ENCODE data around the gene DKK2.

DKK2 gene

DNA sequence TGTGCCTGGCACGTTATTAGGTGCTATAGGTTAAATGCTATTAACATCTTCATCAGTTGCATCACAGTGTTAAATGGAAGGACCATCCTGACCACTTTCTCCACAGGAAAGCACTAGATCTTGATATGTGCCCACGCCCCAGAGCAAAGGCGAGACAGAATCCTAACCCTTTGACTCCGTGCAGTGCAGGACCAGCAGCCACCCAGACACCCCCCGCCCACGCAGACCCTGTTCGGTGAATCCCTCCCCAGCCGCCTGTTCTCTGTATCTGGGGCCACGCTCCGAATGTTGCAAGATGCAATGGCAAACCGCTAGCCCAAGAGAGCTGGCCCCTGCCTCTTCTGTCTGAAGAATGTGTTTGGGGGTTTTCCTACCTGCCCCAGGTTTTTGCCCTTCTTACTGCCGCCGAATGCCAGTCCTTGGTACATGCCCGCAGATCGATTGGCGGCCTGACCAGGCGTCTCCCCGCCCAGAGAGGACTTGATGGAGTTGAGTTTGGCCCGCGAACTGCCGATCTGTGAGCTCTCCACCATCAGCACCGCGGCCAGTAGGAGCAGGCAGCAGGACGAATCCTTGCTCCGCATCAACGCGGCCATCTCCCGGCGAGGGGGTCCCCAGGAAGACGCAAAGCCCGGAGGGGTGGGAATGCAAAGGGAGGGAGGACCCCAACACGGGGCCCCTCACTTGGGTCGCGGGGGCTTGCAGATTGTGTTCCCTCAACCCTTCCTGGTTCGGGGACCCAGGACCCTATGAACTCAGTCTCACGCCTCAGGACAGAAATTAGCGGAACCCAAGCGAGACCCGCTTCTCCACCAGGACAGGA lies 906 bp downstream of the DKK2 start:
- Histone ChIP-seq H3K36me3 (no peaks in the 10 kb centered on the region), H3K27me3 (peaks cover 75% of the 10 kb centered on the region), H3K4me3 (ENCODE audit: low read depth in 1 of 2, low read length in 1 of 2) (peak overlapping the region in 1 of 2 experiments; percentile 36), H3K27ac (no peak overlapping the region), H3K9me3 (no peaks in the 10 kb centered on the region), H3K4me1 (ENCODE audit: control insufficient read depth in 1 of 2, insufficient read depth in 1 of 2, low read depth in 1 of 2, low read length in 1 of 2) (peaks cover 0 to 16% of the 10 kb centered on the region in 2 experiments)
- TF ChIP-seq, protein P1, sequence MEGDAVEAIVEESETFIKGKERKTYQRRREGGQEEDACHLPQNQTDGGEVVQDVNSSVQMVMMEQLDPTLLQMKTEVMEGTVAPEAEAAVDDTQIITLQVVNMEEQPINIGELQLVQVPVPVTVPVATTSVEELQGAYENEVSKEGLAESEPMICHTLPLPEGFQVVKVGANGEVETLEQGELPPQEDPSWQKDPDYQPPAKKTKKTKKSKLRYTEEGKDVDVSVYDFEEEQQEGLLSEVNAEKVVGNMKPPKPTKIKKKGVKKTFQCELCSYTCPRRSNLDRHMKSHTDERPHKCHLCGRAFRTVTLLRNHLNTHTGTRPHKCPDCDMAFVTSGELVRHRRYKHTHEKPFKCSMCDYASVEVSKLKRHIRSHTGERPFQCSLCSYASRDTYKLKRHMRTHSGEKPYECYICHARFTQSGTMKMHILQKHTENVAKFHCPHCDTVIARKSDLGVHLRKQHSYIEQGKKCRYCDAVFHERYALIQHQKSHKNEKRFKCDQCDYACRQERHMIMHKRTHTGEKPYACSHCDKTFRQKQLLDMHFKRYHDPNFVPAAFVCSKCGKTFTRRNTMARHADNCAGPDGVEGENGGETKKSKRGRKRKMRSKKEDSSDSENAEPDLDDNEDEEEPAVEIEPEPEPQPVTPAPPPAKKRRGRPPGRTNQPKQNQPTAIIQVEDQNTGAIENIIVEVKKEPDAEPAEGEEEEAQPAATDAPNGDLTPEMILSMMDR (IDR thresholded peaks at IDR 0.05): no peak

DNA sequence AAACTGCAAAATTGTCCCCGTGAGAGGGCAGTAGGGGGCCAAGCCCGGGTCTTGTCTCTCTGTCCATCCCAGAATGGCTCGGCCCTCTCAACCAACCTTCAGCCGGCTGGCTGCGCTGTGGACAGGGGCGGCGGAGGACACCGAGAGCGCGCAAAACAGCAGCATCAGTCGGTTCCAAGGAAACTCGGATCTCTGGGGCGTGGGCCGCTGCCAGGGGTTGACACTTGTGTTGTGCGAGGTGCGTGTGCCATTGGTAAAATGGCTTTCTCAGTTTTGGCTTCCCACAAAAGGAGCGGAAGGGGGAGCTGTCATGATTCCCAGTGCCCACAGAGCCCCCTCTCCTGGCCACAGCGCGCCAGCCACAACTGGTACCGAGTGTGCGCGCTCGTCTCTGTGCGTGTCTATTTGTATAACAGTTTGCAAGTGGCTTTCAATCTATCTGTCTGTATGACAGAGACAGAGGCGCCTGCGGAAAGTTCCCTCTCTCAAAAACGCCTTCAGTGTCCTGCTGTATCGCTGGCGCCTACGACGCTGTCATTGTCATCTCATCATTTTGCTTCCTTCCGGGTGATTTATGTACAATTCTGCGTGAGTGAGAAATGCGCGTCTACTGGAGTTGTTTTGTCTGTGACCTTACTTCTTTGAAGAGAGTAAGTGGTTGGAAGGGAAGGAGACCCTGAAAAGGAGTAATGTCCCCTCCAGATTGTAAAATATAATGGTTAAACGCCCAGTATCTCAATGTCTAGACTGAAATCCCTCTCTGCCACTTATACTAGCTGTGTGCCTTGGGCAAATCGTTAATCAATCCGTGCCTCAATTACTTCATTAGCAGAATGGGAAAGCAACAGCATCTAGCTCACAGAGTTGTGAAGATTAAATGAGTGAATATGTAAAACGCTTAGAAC lies 1.8 kb downstream of the DKK2 start:
- Histone ChIP-seq H3K4me3 (ENCODE audit: low read depth in 1 of 2, low read length in 1 of 2) (no peak overlapping the region), H3K27me3 (peaks cover 75% of the 10 kb centered on the region), H3K27ac (no peak overlapping the region)

DNA sequence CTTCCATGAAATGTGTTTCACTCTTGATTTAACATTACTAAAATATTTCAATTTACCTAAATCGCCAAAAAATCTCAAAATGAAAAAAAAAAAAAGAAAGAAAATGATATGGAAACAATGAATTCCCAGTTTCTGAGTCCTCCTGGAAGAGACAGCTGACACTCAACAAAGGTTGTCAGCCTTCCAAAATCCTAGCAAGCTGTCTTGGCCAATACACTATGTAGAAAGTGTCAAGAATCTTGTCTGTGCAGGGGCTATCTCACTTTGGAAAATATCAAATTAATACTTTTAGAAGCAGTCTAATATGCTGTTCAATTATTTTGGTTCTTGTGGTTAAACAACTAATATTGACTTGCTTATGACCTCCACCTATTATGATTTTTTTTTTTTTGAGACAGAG lies 8.7 kb downstream of the DKK2 start:
- Histone ChIP-seq H3K27ac (no peak overlapping the region), H3K9me3 (no peaks in the 10 kb centered on the region)

More for the DNA sequence above, 1.8 kb downstream of the DKK2 start:
- Histone ChIP-seq H3K36me3 (no peaks in the 10 kb centered on the region), H3K4me1 (ENCODE audit: control insufficient read depth in 1 of 2, insufficient read depth in 1 of 2, low read depth in 1 of 2, low read length in 1 of 2) (peaks cover 0 to 16% of the 10 kb centered on the region in 2 experiments), H3K9me3 (no peaks in the 10 kb centered on the region)
- TF ChIP-seq, protein P1 (IDR thresholded peaks at IDR 0.05): no peak

DNA sequence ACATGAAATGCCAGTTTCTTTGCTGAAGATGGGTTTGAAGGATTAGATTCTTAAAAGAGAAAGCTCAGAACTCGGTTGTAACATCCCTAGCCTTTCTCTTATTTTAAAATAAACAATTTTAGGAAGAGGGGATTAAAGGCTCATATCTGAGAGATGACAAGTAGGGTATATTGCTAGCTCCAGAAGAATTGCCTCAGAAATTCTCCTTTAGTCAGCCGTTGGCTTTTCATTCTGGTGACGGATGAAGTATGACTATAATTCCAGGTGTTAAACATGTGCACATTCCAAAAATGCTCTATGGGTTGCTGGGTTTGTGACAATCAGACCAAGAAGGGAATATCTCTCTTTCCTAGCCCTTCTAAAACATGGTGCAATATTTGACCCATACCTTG lies 17.8 kb downstream of the DKK2 start:
- H3K9me3 ChIP-seq: no peaks in the 10 kb centered on the region
- H3K4me3 ChIP-seq (ENCODE audit: low read depth in 1 of 2, low read length in 1 of 2): no peak overlapping the region
- H3K4me1 ChIP-seq (ENCODE audit: control insufficient read depth in 1 of 2, insufficient read depth in 1 of 2, low read depth in 1 of 2, low read length in 1 of 2): no peaks in the 10 kb centered on the region
- H3K27ac ChIP-seq: no peak overlapping the region
- TF ChIP-seq, protein P1 (IDR thresholded peaks at IDR 0.05): no peak
- H3K36me3 ChIP-seq: no peaks in the 10 kb centered on the region
- H3K27me3 ChIP-seq: no peaks in the 10 kb centered on the region

More for the DNA sequence above, 8.7 kb downstream of the DKK2 start:
- no peak overlapping the region for H3K4me3 ChIP-seq (ENCODE audit: low read depth in 1 of 2, low read length in 1 of 2)
- H3K4me1 ChIP-seq (ENCODE audit: control insufficient read depth in 1 of 2, insufficient read depth in 1 of 2, low read depth in 1 of 2, low read length in 1 of 2): no peaks in the 10 kb centered on the region
- TF ChIP-seq, protein P1 (IDR thresholded peaks at IDR 0.05): no peak
- peaks cover 7% of the 10 kb centered on the region for H3K27me3 ChIP-seq
- no peaks in the 10 kb centered on the region for H3K36me3 ChIP-seq

DNA sequence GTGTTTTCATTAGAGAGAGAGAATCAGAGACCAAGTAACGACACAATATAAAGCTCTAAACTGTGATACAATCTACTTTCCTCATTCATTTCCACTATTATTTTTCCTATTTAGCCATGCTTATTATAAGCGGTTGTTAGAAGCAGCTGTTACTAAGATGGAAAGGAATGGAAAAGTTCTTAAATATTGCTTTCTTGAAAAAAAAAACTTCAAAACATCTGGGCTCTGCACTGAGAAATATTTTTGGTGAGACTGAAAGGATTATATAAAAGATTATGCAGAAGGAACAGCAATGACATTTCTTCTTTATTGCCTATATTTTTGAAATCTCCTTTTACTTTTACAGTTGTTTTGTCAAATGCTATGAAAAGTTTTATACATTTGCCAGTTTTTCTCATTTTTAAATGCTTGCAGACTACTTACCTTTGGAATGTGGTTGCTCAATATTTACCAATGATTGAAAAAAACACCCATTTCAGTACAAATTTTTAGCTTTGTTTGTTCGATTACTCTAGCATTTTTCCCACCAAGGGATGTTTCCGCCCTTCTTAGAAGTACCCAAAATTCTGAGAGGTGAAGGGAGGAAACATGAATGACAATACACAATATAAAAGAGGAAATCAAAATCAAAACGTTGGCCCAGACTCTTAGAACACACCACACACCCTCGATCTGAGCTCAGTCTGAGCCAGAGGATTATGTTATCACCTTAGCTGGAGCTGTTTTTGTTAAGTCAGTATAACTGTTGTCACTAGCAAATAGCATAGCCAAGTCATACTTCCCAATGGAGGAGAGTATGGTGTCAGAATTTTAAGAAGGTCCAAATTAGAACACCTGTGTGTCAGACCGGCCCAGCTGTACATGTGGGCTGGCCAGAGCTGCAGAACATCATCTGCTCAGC lies 18.4 kb downstream of the DKK2 start:
- no peaks in the 10 kb centered on the region for H3K36me3 ChIP-seq
- H3K4me3 ChIP-seq (ENCODE audit: low read depth in 1 of 2, low read length in 1 of 2): no peak overlapping the region
- TF ChIP-seq, protein P1 (IDR thresholded peaks at IDR 0.05): no peak
- H3K27me3 ChIP-seq: no peaks in the 10 kb centered on the region
- no peak overlapping the region for H3K27ac ChIP-seq
- H3K9me3 ChIP-seq: no peaks in the 10 kb centered on the region
- no peaks in the 10 kb centered on the region for H3K4me1 ChIP-seq (ENCODE audit: control insufficient read depth in 1 of 2, insufficient read depth in 1 of 2, low read depth in 1 of 2, low read length in 1 of 2)

Data from neutrophil (primary cell).